HepG2 (cell line): ENCODE measurements around the gene ADARB2. TPM values are rescaled to one million over a fixed set of nuclear protein-coding genes. Genes with fewer than 3 reads are reported as not detected.

ENCODE experiments used
- CREM ChIP-seq, 2 experiments: sonication (generic) in 1 of 2; formaldehyde crosslinking in 1 of 2; IDR thresholded peaks; 2 replicates each; pipeline versions ENCODE4 v1.4.0 to v1.6.1; 2016 to 2020; ENCODE audit warnings: antibody characterized with exemption in 1 of 2, mild to moderate bottlenecking in 1 of 2, missing genetic modification reagents in 1 of 2
- KIAA2018 ChIP-seq: sonication (generic); formaldehyde crosslinking; IDR thresholded peaks from 2 replicates; pipeline ENCODE4 v1.5.0; 2020; ENCODE audit warnings: mild to moderate bottlenecking, missing genetic modification reagents, borderline replicate concordance
- POLR2AphosphoS5 ChIP-seq: IDR thresholded peaks from 2 replicates; pipeline ENCODE4 v1.6.1; 2012; ENCODE audit warnings: low read depth, low read length
- RBM22 ChIP-seq: fragments of 200-400 bp; formaldehyde crosslinking; optimal IDR thresholded peaks from 2 replicates; pipeline ENCODE3; 2017; ENCODE audit warnings: mild to moderate bottlenecking, low read length, moderate library complexity
- REXO4 ChIP-seq: sonication (generic); formaldehyde crosslinking; IDR thresholded peaks from 2 replicates; pipeline ENCODE4 v1.8.0; 2022; ENCODE audit warnings: missing genetic modification reagents, mild to moderate bottlenecking, borderline replicate concordance
- SOX6 ChIP-seq, 2 experiments: fragments of 450-650 bp in 1 of 2; sonication (generic) in 1 of 2; formaldehyde crosslinking in 1 of 2; IDR thresholded peaks; 2 replicates each; pipeline versions ENCODE4 v1.4.0 to v1.6.1; 2017 to 2020; ENCODE audit warnings: antibody characterized with exemption in 1 of 2, mild to moderate bottlenecking in 1 of 2, missing genetic modification reagents in 1 of 2
- SP5 ChIP-seq: IDR thresholded peaks from 2 replicates; pipeline ENCODE4 v1.6.1; 2016; ENCODE audit warnings: low read depth, borderline replicate concordance
- SRSF9 ChIP-seq: fragments of 200-400 bp; formaldehyde crosslinking; IDR thresholded peaks from 2 replicates; pipeline ENCODE4 v1.6.1; 2018; ENCODE audit warnings: borderline replicate concordance, mild to moderate bottlenecking, low read depth, low read length; ENCODE audit not compliant: insufficient read depth, poor library complexity, severe bottlenecking
- TFDP1 ChIP-seq: IDR thresholded peaks from 2 replicates; pipeline ENCODE4 v1.6.1; 2016; ENCODE audit warnings: missing compliant biosample characterization, missing genetic modification reagents, borderline replicate concordance
- ZFYVE20 ChIP-seq: sonication (generic); formaldehyde crosslinking; IDR thresholded peaks from 2 replicates; pipeline ENCODE4 v1.8.0; 2023; ENCODE audit warnings: low read depth, mild to moderate bottlenecking, moderate library complexity, missing genetic modification reagents, borderline replicate concordance
- ZNF546 ChIP-seq: sonication (generic); formaldehyde crosslinking; conservative IDR thresholded peaks from 2 replicates; pipeline ENCODE4 v1.8.1; 2023; ENCODE audit warnings: mild to moderate bottlenecking, missing genetic modification reagents
- ZNF615 ChIP-seq: sonication (generic); formaldehyde crosslinking; IDR thresholded peaks from 2 replicates; pipeline ENCODE4 v1.5.0; 2020; ENCODE audit warnings: mild to moderate bottlenecking, missing genetic modification reagents, borderline replicate concordance
- ZSCAN12 ChIP-seq: sonication (generic); formaldehyde crosslinking; IDR thresholded peaks from 2 replicates; pipeline ENCODE4 v1.9.0; 2021; ENCODE audit warnings: mild to moderate bottlenecking, missing genetic modification reagents
- polyA plus RNA-seq, 8 experiments: library from polyadenylated mRNA; depleted of rRNA in 3 of 8; stranded (reverse) in 7 of 8; unstranded in 1 of 8; fragments of >200 nt; fragmentation: Illumina TruSeq in 4 of 8; extraction: Trizol in 4 of 8; gene quantifications; 2 replicates each; pipeline versions ENCODE4 v1.2.1 to v1.2.3, GENCODE V29; 2011 to 2016; ENCODE audit warnings: low read depth in 4 of 8, missing spikeins in 1 of 8, mixed read lengths in 1 of 8; ENCODE audit not compliant: insufficient read depth in 1 of 8
- total RNA-seq, 5 experiments: library from RNA; depleted of rRNA; stranded (reverse); fragments of >200 nt; fragmentation: Illumina TruSeq; extraction: Trizol; gene quantifications; 2 replicates each; pipeline ENCODE4 v1.2.3, GENCODE V29; 2016; ENCODE audit warnings: low read depth in 1 of 5
- TF ChIP-seq, protein P1 (sequence below): sonication (generic); formaldehyde crosslinking; IDR thresholded peaks from 2 replicates; pipeline ENCODE4 v1.5.0; 2020; ENCODE audit warnings: missing genetic modification reagents
- TF ChIP-seq, protein P2 (sequence below): sonication (generic); formaldehyde crosslinking; IDR thresholded peaks from 2 replicates; pipeline ENCODE4 v1.5.0; 2020; ENCODE audit warnings: mild to moderate bottlenecking, missing genetic modification reagents

Gene ADARB2
- total and polyA plus RNA-seq, 2 of the 13 experiments (the other 11 are each of a cell fraction or from before 2014, with no cell fraction given), result not detected

- no peak for TF ChIP-seq KIAA2018 (CRISPR knock-in tag)
- no peak for TF ChIP-seq ZNF615 (CRISPR knock-in tag)
- TF ChIP-seq RBM22, result no peak
- TF ChIP-seq POLR2AphosphoS5, result no peak
- TF ChIP-seq TFDP1 (CRISPR knock-in tag), result no peak
- TF ChIP-seq ZSCAN12 (CRISPR knock-in tag), result no peak
- TF ChIP-seq SOX6 (IDR thresholded peaks at IDR 0.05), result no peak
- TF ChIP-seq SOX6 (CRISPR knock-in tag; IDR thresholded peaks at IDR 0.05), result no peak
- no peak for TF ChIP-seq CREM (IDR thresholded peaks at IDR 0.05)
- no peak for TF ChIP-seq CREM (CRISPR knock-in tag; IDR thresholded peaks at IDR 0.05)
- TF ChIP-seq, protein P1, sequence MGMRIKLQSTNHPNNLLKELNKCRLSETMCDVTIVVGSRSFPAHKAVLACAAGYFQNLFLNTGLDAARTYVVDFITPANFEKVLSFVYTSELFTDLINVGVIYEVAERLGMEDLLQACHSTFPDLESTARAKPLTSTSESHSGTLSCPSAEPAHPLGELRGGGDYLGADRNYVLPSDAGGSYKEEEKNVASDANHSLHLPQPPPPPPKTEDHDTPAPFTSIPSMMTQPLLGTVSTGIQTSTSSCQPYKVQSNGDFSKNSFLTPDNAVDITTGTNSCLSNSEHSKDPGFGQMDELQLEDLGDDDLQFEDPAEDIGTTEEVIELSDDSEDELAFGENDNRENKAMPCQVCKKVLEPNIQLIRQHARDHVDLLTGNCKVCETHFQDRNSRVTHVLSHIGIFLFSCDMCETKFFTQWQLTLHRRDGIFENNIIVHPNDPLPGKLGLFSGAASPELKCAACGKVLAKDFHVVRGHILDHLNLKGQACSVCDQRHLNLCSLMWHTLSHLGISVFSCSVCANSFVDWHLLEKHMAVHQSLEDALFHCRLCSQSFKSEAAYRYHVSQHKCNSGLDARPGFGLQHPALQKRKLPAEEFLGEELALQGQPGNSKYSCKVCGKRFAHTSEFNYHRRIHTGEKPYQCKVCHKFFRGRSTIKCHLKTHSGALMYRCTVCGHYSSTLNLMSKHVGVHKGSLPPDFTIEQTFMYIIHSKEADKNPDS (CRISPR knock-in tag), result no peak
- TF ChIP-seq SP5 (CRISPR knock-in tag), result no peak
- no peak for TF ChIP-seq ZFYVE20 (CRISPR knock-in tag)
- no peak for TF ChIP-seq SRSF9
- no peak for TF ChIP-seq REXO4
- TF ChIP-seq, protein P2, sequence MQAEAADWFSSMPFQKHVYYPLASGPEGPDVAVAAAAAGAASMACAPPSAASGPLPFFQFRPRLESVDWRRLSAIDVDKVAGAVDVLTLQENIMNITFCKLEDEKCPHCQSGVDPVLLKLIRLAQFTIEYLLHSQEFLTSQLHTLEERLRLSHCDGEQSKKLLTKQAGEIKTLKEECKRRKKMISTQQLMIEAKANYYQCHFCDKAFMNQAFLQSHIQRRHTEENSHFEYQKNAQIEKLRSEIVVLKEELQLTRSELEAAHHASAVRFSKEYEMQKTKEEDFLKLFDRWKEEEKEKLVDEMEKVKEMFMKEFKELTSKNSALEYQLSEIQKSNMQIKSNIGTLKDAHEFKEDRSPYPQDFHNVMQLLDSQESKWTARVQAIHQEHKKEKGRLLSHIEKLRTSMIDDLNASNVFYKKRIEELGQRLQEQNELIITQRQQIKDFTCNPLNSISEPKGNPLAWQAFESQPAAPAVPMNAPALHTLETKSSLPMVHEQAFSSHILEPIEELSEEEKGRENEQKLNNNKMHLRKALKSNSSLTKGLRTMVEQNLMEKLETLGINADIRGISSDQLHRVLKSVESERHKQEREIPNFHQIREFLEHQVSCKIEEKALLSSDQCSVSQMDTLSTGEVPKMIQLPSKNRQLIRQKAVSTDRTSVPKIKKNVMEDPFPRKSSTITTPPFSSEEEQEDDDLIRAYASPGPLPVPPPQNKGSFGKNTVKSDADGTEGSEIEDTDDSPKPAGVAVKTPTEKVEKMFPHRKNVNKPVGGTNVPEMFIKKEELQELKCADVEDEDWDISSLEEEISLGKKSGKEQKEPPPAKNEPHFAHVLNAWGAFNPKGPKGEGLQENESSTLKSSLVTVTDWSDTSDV (CRISPR knock-in tag), result no peak
- TF ChIP-seq ZNF546 (CRISPR knock-in tag), result no peak
Observed at GRCh38 chr10:1372212-1372611, 365.1 kb downstream of the ADARB2 start (continued).
